ENCODE results near the gene PDCD7.
"Not testable (repeated sequence)": the region's sequence is repeated elsewhere in the genome, so short reads cannot be mapped to it uniquely, and the experiment has no call there.

The PDCD7 gene

GRCh38 chr15:65088643-65089021, 45.0 kb downstream of the PDCD7 start:
- DNase-seq = no peak

GRCh38 chr15:65087873-65088642, 45.5 kb downstream of the PDCD7 start:
- no peak for DNase-seq

DNA sequence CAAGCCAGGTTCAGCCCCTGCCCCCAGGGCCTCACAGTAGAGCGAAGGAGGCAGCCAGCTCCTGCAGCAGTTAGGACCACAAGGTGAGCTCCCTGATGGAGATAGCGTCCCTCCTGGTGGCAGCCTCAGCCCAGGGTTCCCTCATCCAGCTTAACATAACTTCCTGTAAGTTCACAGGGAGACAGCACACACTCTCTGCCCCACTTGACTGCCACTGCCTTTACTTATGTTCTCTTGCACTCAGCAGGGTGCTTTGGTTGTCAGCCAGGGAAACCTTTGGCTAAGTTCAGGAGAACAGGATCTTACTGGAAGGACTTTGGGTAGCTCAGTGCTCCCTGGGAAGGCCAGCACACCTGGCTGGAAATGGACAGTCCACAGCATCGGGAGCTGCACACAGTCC, 46.2 kb downstream of the PDCD7 start:
- DNase-seq = no peak

DNA sequence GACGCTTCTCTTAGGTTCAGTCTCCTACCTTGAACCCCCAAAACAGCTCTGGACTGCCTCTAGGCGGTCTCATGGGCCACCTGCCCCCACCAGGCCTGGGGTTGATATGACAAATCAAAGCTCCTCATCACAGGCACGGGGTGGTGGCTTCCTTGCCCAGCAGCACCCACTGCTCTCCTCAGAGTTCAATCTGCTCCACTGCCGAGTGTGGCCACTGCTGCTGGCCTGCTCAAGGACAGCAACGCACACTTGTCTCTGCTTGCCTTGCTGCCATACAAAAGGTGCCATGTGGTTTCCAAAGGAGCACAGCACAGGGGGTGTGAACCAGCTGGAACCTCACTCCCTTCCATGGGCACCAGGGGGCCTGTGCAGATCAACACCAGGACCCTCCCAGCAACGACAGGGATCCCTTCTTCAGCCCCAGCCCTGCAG, 46.9 kb downstream of the PDCD7 start:
- no peak for DNase-seq

- peak; percentile 44 for DNase-seq
Measured at GRCh38 chr15:65085990-65086679, 47.5 kb downstream of the PDCD7 start.

- DNase-seq = no peak
Measured at GRCh38 chr15:65085207-65085753, 48.3 kb downstream of the PDCD7 start.

- no peak for DNase-seq
Measured at GRCh38 chr15:65084500-65085206, 49.0 kb downstream of the PDCD7 start.

DNA sequence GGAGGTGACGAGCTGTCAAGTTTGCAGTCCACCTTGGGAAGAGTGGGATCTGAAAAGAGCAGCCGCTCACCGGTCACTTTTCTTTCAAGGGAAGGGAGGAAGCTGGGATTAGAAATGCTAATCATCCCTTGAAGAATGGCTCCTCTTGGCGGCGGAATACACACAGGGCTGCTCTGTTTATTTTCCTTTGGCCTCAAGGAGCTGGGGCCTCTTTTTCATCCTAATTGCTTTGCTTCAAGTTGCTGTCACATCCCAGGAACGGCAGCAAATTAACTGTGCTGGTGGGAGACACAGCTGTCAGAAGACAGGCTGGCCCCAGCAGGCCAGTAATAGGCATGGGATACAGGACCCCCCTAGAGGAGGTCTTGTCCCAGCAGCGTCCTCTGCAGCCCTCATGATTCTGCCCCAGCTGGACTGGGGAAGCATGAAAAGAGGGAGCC, 50.3 kb downstream of the PDCD7 start:
- DNase-seq = no peak

GRCh38 chr15:65082303-65082953, 51.2 kb downstream of the PDCD7 start:
- DNase-seq = no peak

DNA sequence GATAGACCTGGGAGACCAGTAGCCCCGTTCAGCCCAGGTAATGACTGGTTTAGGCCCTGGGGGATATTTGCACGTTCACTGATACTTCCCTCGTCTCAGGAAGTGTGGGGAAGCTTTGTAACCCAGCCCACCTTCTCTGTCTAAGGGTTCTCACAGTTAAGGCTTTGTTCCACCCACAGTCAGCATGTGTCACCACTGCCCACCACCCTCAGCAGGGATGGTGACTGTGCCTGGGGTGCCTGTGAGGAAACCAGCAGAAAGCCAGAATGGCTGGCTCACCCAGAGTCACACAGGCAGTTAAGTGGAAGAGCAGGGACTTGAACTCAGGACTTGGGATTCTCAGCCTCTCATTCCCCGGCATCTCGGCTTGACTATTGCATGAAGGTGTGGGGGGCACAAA, 51.9 kb downstream of the PDCD7 start:
- DNase-seq = no peak

DNA sequence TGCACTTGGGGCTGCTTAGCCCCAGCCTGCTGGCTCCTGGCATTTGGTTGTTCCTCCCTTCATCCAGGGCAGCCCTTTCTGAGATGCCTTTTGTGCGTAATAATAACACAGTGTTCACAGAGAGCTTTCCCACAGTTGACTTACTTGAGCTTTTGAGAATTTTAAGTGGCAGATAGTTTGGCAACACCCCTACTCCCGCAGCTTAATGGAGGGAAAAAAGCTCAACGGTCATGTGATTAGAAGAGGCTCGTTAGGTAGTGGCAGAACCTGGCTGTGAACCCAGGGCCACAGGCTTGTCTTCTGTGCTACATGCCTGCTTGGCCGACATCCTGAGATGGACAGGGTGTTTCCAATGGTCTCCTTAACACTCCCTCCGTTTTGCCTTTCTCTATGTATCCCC, 52.3 kb downstream of the PDCD7 start:
- no peak for DNase-seq

DNA sequence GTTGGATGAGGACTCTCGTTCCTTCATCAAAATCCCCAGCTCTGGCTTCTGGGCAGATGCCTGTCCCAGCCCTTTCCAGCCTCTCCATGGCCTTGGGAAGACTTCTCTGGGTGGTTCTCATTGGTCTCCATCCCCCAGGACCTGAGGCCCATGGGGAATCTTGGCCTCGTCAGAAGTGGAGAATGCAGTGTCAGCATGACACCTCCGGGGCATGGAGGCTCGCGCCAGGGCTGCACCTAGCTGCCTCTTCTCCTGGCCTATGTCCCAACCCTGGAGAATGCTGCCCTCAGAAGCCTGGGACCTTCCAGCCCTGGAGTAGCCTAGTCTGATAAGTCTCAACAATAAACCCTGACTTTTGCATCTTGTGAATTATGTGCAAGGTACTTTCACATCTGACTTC, 54.0 kb downstream of the PDCD7 start:
- no peak for DNase-seq

- peak; percentile 56 for DNase-seq
Measured at GRCh38 chr15:65077981-65078352, 55.6 kb downstream of the PDCD7 start.

DNA sequence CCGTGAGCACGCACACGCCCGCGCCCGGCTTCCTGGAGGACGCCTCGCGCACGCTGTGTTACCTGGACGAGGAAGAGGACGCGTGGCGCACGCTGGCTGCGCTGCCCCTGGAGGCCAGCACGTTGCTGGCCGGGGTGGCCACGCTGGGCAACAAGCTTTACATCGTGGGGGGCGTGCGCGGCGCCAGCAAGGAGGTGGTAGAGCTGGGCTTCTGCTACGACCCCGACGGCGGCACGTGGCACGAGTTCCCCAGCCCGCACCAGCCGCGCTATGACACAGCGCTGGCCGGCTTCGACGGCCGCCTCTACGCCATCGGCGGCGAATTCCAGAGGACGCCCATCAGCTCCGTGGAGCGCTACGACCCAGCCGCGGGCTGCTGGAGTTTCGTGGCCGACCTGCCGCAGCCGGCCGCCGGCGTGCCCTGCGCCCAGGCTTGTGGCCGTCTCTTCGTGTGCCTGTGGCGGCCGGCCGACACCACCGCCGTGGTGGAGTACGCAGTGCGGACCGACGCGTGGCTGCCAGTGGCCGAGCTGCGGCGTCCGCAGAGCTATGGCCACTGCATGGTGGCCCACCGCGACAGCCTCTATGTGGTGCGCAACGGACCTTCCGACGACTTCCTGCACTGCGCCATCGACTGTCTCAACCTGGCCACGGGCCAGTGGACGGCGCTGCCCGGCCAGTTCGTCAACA, 56.2 kb downstream of the PDCD7 start:
- no peak for DNase-seq

- DNase-seq = no peak
Measured at GRCh38 chr15:65076486-65077290, 56.9 kb downstream of the PDCD7 start, which contains the start of gene KBTBD13. KBTBD13 (plus strand) TSS chr15:65076746; CDS start chr15:65076816, 70 bp downstream.

GRCh38 chr15:65075607-65076395, 57.8 kb downstream of the PDCD7 start:
- not testable (repeated sequence) for DNase-seq

GRCh38 chr15:65074946-65075345, 58.7 kb downstream of the PDCD7 start:
- not testable (repeated sequence) for DNase-seq

- DNase-seq = no peak
Measured at GRCh38 chr15:65072617-65073016, 61.0 kb downstream of the PDCD7 start.

- no peak for DNase-seq
Measured at GRCh38 chr15:65072027-65072426, 61.6 kb downstream of the PDCD7 start.

DNA sequence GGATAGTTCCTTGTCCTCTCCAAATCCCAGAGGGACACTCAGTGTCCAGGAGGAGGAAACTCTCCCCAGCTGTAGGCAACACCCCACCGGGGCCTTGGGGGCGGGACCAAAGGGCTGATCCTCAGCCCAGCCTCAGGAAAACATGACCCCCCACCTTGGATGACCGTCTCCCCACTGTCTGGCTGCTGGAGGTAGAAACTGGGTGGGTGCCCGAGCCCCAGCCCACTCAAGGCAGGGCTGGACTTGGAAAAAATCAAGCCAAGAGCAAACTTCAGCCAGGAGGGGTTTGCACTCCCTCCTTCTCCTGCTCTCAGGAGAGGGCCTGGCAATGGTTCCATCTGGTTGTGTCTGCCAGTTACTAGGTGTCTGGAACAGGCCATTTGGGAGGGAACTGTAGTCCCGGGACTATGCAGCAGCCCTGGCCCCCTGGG, 62.2 kb downstream of the PDCD7 start:
- DNase-seq = no peak

All from hematopoietic multipotent progenitor cell treated with erythropoietin and hydrocortisone succinate and interleukin-3 and kit ligand, for 8 days (in vitro differentiated cells).